Measurements from ENCODE around the gene PAX7.

DNA sequence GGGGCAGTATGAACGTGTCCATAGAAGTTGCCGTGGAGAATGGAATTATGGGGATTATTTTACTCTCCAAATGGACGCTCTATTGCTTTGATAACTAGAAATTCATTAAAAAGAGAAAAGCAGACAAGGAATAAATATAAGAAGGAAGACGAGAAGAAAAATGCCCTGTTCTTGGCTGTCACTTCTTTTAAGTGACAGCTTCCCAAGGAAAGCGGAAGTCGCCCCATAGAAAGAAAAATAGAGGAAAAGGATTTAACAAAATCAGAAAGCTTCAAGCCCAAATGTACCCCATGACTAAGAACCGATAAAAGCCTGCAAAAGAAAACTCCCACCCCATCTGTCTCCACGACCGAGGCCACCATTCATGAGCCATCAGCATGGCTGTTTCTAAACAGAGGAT is 143.1 kb downstream of the PAX7 start:
- TF ChIP-seq SUZ12 (IDR thresholded peaks at IDR 0.05; ENCODE audit: extremely low read depth, insufficient read depth, insufficient read length) (no peak), YY1 (IDR thresholded peaks at IDR 0.05; ENCODE audit: insufficient read depth, insufficient read length) (no peak), ZNF274 (IDR thresholded peaks at IDR 0.05; ENCODE audit: low read depth, low read length) (no peak)
